ENCODE results near the gene MIB1. TPM values are rescaled to one million over a fixed set of nuclear protein-coding genes. Genes with fewer than 3 reads are reported as not detected.
A peak's percentile ranks its signal among the peaks of the same experiment; 100 is the strongest.

The MIB1 gene
- total RNA-seq, 4 donors from 2014 or later, result 25.8 to 33.9 (median 28.4) TPM

GRCh38 chr18:21908711-21909110 is 168.1 kb downstream of the MIB1 start:
- H3K27ac ChIP-seq, result no peak overlapping the region
- H3K4me3 ChIP-seq, result no peak overlapping the region
- no peaks in the 10 kb centered on the region for H3K36me3 ChIP-seq
- peaks cover 0 to 12% (median 0%) of the 10 kb centered on the region in 4 donors for H3K4me1 ChIP-seq
- no peaks in the 10 kb centered on the region for H3K27me3 ChIP-seq
- no peaks in the 10 kb centered on the region for H3K9me3 ChIP-seq
- no peak for DNase-seq (ENCODE audit: low spot score in 2 of 2)
- no peak for TF ChIP-seq EP300 (IDR thresholded peaks at IDR 0.05)
- no peak for TF ChIP-seq CTCF (IDR thresholded peaks at IDR 0.05)
- no peak for TF ChIP-seq POLR2A (IDR thresholded peaks at IDR 0.05)

- DNase-seq (ENCODE audit: low spot score in 2 of 2), result no peak
- no peaks in the 10 kb centered on the region for H3K27me3 ChIP-seq
- H3K9me3 ChIP-seq, result no peaks in the 10 kb centered on the region
- TF ChIP-seq EP300 (IDR thresholded peaks at IDR 0.05), result no peak
- TF ChIP-seq CTCF (IDR thresholded peaks at IDR 0.05), result no peak
- TF ChIP-seq POLR2A (IDR thresholded peaks at IDR 0.05), result no peak
- 64 to 77% methylated on average over 5 of the region's 5 CpGs for WGBS, 2 donors
- H3K4me1 ChIP-seq, result peaks cover 0 to 3% (median 0%) of the 10 kb centered on the region in 4 donors
- H3K36me3 ChIP-seq, result no peaks in the 10 kb centered on the region
- no peak overlapping the region for H3K27ac ChIP-seq
- no peak overlapping the region for H3K4me3 ChIP-seq
Measured at GRCh38 chr18:21910906-21911305, 170.3 kb downstream of the MIB1 start.

- TF ChIP-seq POLR2A (IDR thresholded peaks at IDR 0.05) (no peak), EP300 (IDR thresholded peaks at IDR 0.05) (no peak), CTCF (IDR thresholded peaks at IDR 0.05) (no peak)
- WGBS, 2 donors, result 59 to 64% methylated on average over 5 of the region's 5 CpGs
Measured at GRCh38 chr18:21911551-21911950, 171.0 kb downstream of the MIB1 start.

GRCh38 chr18:21912339-21913239 is 172.0 kb downstream of the MIB1 start:
- Histone ChIP-seq H3K27ac (no peak overlapping the region), H3K27me3 (no peaks in the 10 kb centered on the region), H3K4me3 (no peak overlapping the region), H3K9me3 (peaks cover 0 to 5% (median 0%) of the 10 kb centered on the region in 4 donors), H3K36me3 (no peaks in the 10 kb centered on the region), H3K4me1 (peaks cover 0 to 3% (median 0%) of the 10 kb centered on the region in 4 donors)
- TF ChIP-seq EP300 (IDR thresholded peaks at IDR 0.05) (no peak), POLR2A (IDR thresholded peaks at IDR 0.05) (no peak), CTCF (IDR thresholded peaks at IDR 0.05) (no peak)
- WGBS, 2 donors, result 73 to 74% methylated on average over 5 of the region's 5 CpGs
- DNase-seq (ENCODE audit: low spot score in 2 of 2), result no peak

More at GRCh38 chr18:21911551-21911950, 171.0 kb downstream of the MIB1 start:
- no peaks in the 10 kb centered on the region for H3K27me3 ChIP-seq
- no peaks in the 10 kb centered on the region for H3K9me3 ChIP-seq
- H3K27ac ChIP-seq, result no peak overlapping the region
- no peak for DNase-seq (ENCODE audit: low spot score in 2 of 2)
- H3K36me3 ChIP-seq, result no peaks in the 10 kb centered on the region
- peaks cover 0 to 3% (median 0%) of the 10 kb centered on the region in 4 donors for H3K4me1 ChIP-seq
- no peak overlapping the region for H3K4me3 ChIP-seq

- H3K9me3 ChIP-seq, result peaks cover 0 to 27% (median 0%) of the 10 kb centered on the region in 4 donors
- no peaks in the 10 kb centered on the region for H3K36me3 ChIP-seq
- no peaks in the 10 kb centered on the region for H3K4me1 ChIP-seq
- 50 to 51% methylated on average over 2 of the region's 2 CpGs for WGBS, 2 donors
- no peak overlapping the region for H3K4me3 ChIP-seq
- DNase-seq (ENCODE audit: low spot score in 2 of 2), result no peak
- no peak overlapping the region for H3K27ac ChIP-seq
- TF ChIP-seq CTCF (IDR thresholded peaks at IDR 0.05) (peak in 1 of 5 experiments; percentile 5), EP300 (IDR thresholded peaks at IDR 0.05) (no peak)
- H3K27me3 ChIP-seq, result no peaks in the 10 kb centered on the region
Measured at GRCh38 chr18:21914739-21915319, 174.2 kb downstream of the MIB1 start.
